ENCODE data around the gene CACNA1E. TPM values are rescaled to one million over a fixed set of nuclear protein-coding genes. Genes with fewer than 3 reads are reported as not detected.

CACNA1E gene
- total and polyA plus RNA-seq, 7 experiments from 2014 or later = 0.07 TPM; not detected in 6

- no peak overlapping the region for H3K4me3 Mint-ChIP-seq
- no peak overlapping the region for H3K27ac Mint-ChIP-seq
Measured at GRCh38 chr1:181748013-181748412, 264.7 kb downstream of the CACNA1E start.

DNA sequence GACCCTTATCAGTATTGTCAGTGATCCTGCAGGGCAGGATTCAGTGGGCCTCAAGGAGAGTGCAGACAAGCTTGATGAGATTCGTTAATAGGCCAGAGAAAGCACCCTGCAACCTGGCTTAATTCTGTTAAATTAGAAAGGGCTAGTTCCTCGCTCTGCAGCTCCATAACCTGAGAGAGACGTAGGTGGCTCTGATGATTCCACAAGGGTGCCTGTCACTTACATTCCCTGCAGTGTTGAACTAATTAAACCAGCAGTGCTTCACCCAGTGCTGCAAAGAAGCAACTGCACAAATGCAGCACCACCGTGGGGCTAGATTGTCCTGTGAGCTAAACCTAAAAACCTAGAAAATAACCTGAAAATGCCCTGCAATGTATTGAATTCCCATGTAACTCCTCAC, 270.8 kb downstream of the CACNA1E start:
- Histone ChIP-seq H3K36me3 (ENCODE audit: control insufficient read depth in 2 of 3, insufficient read depth in 3 of 3, low read length in 3 of 3) (no peaks in the 10 kb centered on the region), H3K4me1 (ENCODE audit: control insufficient read depth in 2 of 2, insufficient read depth in 2 of 2, low read length in 2 of 2) (no peaks in the 10 kb centered on the region), H3K9me3 (ENCODE audit: control insufficient read depth in 2 of 3, low read length in 3 of 3) (no peaks in the 10 kb centered on the region), H3K27me3 (ENCODE audit: control insufficient read depth in 2 of 2, insufficient read depth in 2 of 2, low read length in 2 of 2) (no peaks in the 10 kb centered on the region), H3K27ac (ENCODE audit: low read depth, low read length) (no peak overlapping the region), H3K4me3 (ENCODE audit: low read length) (no peak overlapping the region)
- Mint-ChIP-seq H3K36me3 (no peaks in the 10 kb centered on the region), H3K27ac (peak overlapping the region in 1 of 9 donors; percentile 15), H3K9me3 (peaks cover 0 to 2% (median 0%) of the 10 kb centered on the region in 11 donors), H3K4me3 (no peak overlapping the region), H3K27me3 (peaks cover 0 to 16% (median 10%) of the 10 kb centered on the region in 5 donors), H3K4me1 (no peaks in the 10 kb centered on the region)
- CTCF ChIA-PET = no interaction called here
- DNase-seq = no peak
- ATAC-seq = no peak
- intact Hi-C loops (cut with micrococcal nuclease) = no loop called here
- POLR2A ChIA-PET = no interaction called here

More at GRCh38 chr1:181748013-181748412, 264.7 kb downstream of the CACNA1E start:
- ATAC-seq (no peak), DNase-seq (no peak)
- Histone ChIP-seq H3K4me3 (ENCODE audit: low read length) (no peak overlapping the region), H3K27me3 (ENCODE audit: control insufficient read depth in 2 of 2, insufficient read depth in 2 of 2, low read length in 2 of 2) (no peaks in the 10 kb centered on the region), H3K4me1 (ENCODE audit: control insufficient read depth in 2 of 2, insufficient read depth in 2 of 2, low read length in 2 of 2) (no peaks in the 10 kb centered on the region), H3K9me3 (ENCODE audit: control insufficient read depth in 2 of 3, low read length in 3 of 3) (no peaks in the 10 kb centered on the region), H3K36me3 (ENCODE audit: control insufficient read depth in 2 of 3, insufficient read depth in 3 of 3, low read length in 3 of 3) (no peaks in the 10 kb centered on the region), H3K27ac (ENCODE audit: low read depth, low read length) (no peak overlapping the region)
- peaks cover 0 to 7% (median 4%) of the 10 kb centered on the region in 5 donors for H3K27me3 Mint-ChIP-seq
- H3K4me1 Mint-ChIP-seq = no peaks in the 10 kb centered on the region
- H3K36me3 Mint-ChIP-seq = no peaks in the 10 kb centered on the region
- ChIA-PET CTCF (no interaction called here), POLR2A (no interaction called here)
- no peaks in the 10 kb centered on the region for H3K9me3 Mint-ChIP-seq
- intact Hi-C loops (cut with micrococcal nuclease) = no loop called here

GRCh38 chr1:181759481-181759880, 276.2 kb downstream of the CACNA1E start:
- ATAC-seq (no peak), DNase-seq (no peak)
- ChIA-PET CTCF (no interaction called here), POLR2A (no interaction called here)
- Mint-ChIP-seq H3K4me3 (no peak overlapping the region), H3K27me3 (peaks cover 8 to 20% (median 17%) of the 10 kb centered on the region in 5 donors), H3K9me3 (peaks cover 0 to 2% (median 0%) of the 10 kb centered on the region in 11 donors), H3K4me1 (no peaks in the 10 kb centered on the region), H3K36me3 (no peaks in the 10 kb centered on the region), H3K27ac (no peak overlapping the region)
- Histone ChIP-seq H3K36me3 (ENCODE audit: control insufficient read depth in 2 of 3, insufficient read depth in 3 of 3, low read length in 3 of 3) (no peaks in the 10 kb centered on the region), H3K4me1 (ENCODE audit: control insufficient read depth in 2 of 2, insufficient read depth in 2 of 2, low read length in 2 of 2) (no peaks in the 10 kb centered on the region), H3K9me3 (ENCODE audit: control insufficient read depth in 2 of 3, low read length in 3 of 3) (no peaks in the 10 kb centered on the region), H3K4me3 (ENCODE audit: low read length) (no peak overlapping the region), H3K27ac (ENCODE audit: low read depth, low read length) (no peak overlapping the region), H3K27me3 (ENCODE audit: control insufficient read depth in 2 of 2, insufficient read depth in 2 of 2, low read length in 2 of 2) (no peaks in the 10 kb centered on the region)
- intact Hi-C loops (cut with micrococcal nuclease) = no loop called here

GRCh38 chr1:181763736-181764135, 280.4 kb downstream of the CACNA1E start:
- Mint-ChIP-seq H3K36me3 (no peaks in the 10 kb centered on the region), H3K4me1 (peaks cover 0 to 3% (median 0%) of the 10 kb centered on the region in 7 donors), H3K4me3 (no peak overlapping the region), H3K27me3 (peaks cover 11 to 21% (median 16%) of the 10 kb centered on the region in 5 donors), H3K9me3 (peaks cover 0 to 2% (median 0%) of the 10 kb centered on the region in 11 donors), H3K27ac (no peak overlapping the region)
- ATAC-seq (no peak), DNase-seq (no peak)
- H3K27me3 ChIP-seq (ENCODE audit: control insufficient read depth in 2 of 2, insufficient read depth in 2 of 2, low read length in 2 of 2) = no peaks in the 10 kb centered on the region
- POLR2A ChIA-PET = no interaction called here
- CTCF ChIA-PET = no interaction called here
- no peak overlapping the region for H3K27ac ChIP-seq (ENCODE audit: low read depth, low read length)
- intact Hi-C loops (cut with micrococcal nuclease) = no loop called here
- H3K9me3 ChIP-seq (ENCODE audit: control insufficient read depth in 2 of 3, low read length in 3 of 3) = no peaks in the 10 kb centered on the region
- no peaks in the 10 kb centered on the region for H3K36me3 ChIP-seq (ENCODE audit: control insufficient read depth in 2 of 3, insufficient read depth in 3 of 3, low read length in 3 of 3)
- no peaks in the 10 kb centered on the region for H3K4me1 ChIP-seq (ENCODE audit: control insufficient read depth in 2 of 2, insufficient read depth in 2 of 2, low read length in 2 of 2)
- no peak overlapping the region for H3K4me3 ChIP-seq (ENCODE audit: low read length)

DNA sequence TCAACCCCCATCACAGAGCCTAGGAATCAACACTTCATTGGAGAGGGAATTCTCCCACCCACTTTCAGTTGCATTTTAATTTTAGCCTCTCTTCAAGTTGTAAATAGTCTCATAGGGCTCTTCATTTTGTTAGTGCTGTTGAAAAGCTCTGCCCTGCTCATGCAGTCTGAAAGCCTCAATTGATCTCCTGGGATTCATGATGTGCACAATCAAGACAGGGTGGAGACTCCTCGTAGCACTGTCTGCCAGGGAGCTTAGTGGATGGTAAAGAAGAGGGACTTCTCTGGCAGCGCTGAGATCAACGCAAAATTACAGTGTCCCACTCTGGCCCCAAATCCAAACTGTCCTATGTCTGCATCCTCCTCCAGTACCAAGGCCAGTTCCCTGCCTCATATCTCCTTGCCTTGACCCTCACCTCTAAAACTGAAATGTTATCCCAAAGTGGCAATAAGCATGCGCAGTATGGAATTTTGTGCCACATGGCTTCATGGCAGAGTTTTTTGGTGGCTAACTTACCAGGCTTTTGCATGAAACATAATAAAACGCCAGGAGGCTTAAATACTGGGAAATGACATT, 282.2 kb downstream of the CACNA1E start:
- no peak overlapping the region for H3K4me3 Mint-ChIP-seq
- Histone ChIP-seq H3K9me3 (ENCODE audit: control insufficient read depth in 2 of 3, low read length in 3 of 3) (no peaks in the 10 kb centered on the region), H3K27ac (ENCODE audit: low read depth, low read length) (no peak overlapping the region), H3K4me1 (ENCODE audit: control insufficient read depth in 2 of 2, insufficient read depth in 2 of 2, low read length in 2 of 2) (no peaks in the 10 kb centered on the region), H3K36me3 (ENCODE audit: control insufficient read depth in 2 of 3, insufficient read depth in 3 of 3, low read length in 3 of 3) (no peaks in the 10 kb centered on the region), H3K4me3 (ENCODE audit: low read length) (no peak overlapping the region), H3K27me3 (ENCODE audit: control insufficient read depth in 2 of 2, insufficient read depth in 2 of 2, low read length in 2 of 2) (no peaks in the 10 kb centered on the region)
- ChIA-PET CTCF (no interaction called here), POLR2A (no interaction called here)
- H3K27ac Mint-ChIP-seq = no peak overlapping the region
- peaks cover 0 to 3% (median 0%) of the 10 kb centered on the region in 7 donors for H3K4me1 Mint-ChIP-seq
- H3K9me3 Mint-ChIP-seq = peaks cover 0 to 2% (median 0%) of the 10 kb centered on the region in 11 donors
- intact Hi-C loops (cut with micrococcal nuclease) = no loop called here
- DNase-seq = no peak
- H3K27me3 Mint-ChIP-seq = peaks cover 11 to 20% (median 15%) of the 10 kb centered on the region in 5 donors
- H3K36me3 Mint-ChIP-seq = no peaks in the 10 kb centered on the region
- ATAC-seq = no peak

GRCh38 chr1:181767001-181767708, 283.8 kb downstream of the CACNA1E start:
- ChIA-PET CTCF (no interaction called here), POLR2A (no interaction called here)
- ATAC-seq (no peak), DNase-seq (no peak)
- no peak overlapping the region for H3K27ac Mint-ChIP-seq
- Histone ChIP-seq H3K9me3 (ENCODE audit: control insufficient read depth in 2 of 3, low read length in 3 of 3) (no peaks in the 10 kb centered on the region), H3K27ac (ENCODE audit: low read depth, low read length) (no peak overlapping the region), H3K36me3 (ENCODE audit: control insufficient read depth in 2 of 3, insufficient read depth in 3 of 3, low read length in 3 of 3) (no peaks in the 10 kb centered on the region), H3K4me3 (ENCODE audit: low read length) (no peak overlapping the region), H3K27me3 (ENCODE audit: control insufficient read depth in 2 of 2, insufficient read depth in 2 of 2, low read length in 2 of 2) (no peaks in the 10 kb centered on the region), H3K4me1 (ENCODE audit: control insufficient read depth in 2 of 2, insufficient read depth in 2 of 2, low read length in 2 of 2) (no peaks in the 10 kb centered on the region)
- H3K36me3 Mint-ChIP-seq = no peaks in the 10 kb centered on the region
- H3K4me3 Mint-ChIP-seq = no peak overlapping the region
- H3K27me3 Mint-ChIP-seq = peaks cover 7 to 23% (median 12%) of the 10 kb centered on the region in 5 donors
- H3K4me1 Mint-ChIP-seq = peaks cover 0 to 3% (median 0%) of the 10 kb centered on the region in 7 donors
- H3K9me3 Mint-ChIP-seq = peaks cover 0 to 2% (median 0%) of the 10 kb centered on the region in 11 donors
- intact Hi-C loops (cut with micrococcal nuclease) = no loop called here

All from naive thymus-derived CD4-positive, alpha-beta T cell (primary cell).